HG02623 (cell line): Measurements from ENCODE around the gene CDH24.
"Not testable (repeated sequence)": the region's sequence is repeated elsewhere in the genome, so short reads cannot be mapped to it uniquely, and the experiment has no call there.

Experiments used
- ATAC-seq: cut with Tn5 transposase; IDR thresholded peaks from one replicate; pipeline ENCODE4 v1.9.1; 2021; ENCODE audit warnings: moderate library complexity; ENCODE audit not compliant: unreplicated experiment

Gene CDH24

DNA sequence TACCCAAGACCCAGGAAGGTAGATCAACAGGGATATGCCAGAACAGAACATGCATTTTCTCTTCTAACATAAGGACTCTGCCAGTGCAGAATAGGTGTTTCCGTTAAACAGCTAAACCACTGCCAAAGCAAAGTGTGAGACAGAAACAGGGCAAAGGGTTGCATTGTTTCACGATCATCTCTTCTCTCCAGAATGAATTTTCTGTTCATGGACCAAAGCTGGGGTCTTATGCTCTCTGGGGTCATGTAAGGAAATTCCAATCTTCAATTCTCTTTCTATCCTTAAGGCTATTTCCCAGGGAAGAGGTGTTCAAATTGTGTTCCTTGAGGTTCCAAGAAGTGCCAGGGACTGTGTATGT, 33.5 kb downstream of the CDH24 start:
- no peak for ATAC-seq

DNA sequence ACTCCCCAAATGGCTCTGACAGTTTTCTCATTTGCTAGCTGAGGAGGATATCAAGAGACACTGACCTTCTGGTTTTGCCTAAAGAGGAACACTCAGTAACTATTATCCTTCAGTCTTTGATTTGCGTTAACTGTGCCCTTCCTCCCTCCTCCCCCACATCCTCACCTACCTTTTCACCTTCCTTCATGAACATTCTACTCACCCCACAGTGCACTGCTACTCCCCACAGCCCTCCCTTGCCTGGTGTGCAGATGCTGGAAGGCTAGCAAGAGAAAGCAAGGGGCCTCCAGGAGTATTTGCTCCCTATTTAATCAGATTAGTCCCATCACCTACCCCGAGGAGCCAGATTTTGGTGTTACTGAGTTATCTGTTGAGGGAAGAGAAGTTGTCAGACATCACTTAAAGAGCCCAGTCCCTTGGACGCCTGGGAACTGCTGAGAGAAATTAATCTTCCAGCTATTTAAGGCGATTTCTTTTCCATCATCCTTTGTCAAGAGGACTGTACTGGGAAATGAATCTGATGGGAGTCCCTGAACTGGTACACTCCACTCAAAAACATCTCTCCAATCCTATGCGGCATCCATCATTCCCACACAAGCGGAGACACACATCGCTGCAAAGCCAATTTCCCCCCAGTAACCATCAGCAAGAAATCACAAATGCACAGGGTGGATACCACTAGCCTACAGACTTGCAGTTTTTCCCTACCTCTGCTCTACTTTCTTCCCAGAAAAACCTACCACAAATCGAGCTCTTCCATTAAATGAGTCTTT, 34.1 kb downstream of the CDH24 start:
- ATAC-seq: no peak

DNA sequence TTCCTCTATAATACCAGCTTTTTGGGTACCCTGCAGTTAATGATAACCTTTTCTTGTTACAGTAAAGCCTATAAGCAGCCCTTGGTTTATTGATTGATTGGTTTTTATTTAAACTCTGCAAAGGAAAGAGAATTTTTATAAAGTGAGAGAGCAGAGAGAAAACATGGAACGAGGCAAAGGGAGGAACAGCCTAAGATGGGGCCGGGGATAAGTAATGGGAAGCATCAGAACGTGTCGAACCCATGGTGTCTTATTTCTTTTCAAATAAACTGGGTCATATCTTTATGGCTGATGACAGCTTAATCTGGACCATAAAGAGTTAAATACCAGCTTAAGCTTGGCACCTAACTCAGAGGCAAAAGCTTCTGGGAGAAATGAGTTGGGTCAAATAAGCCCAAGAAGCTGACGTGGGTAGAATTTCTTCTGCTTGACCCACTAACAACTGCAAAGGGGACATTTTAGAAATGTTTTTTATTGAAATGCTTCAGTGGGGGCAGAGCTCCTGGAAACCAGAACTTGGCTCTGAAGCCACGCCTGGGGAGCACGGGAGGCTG, 35.4 kb downstream of the CDH24 start:
- ATAC-seq: no peak

DNA sequence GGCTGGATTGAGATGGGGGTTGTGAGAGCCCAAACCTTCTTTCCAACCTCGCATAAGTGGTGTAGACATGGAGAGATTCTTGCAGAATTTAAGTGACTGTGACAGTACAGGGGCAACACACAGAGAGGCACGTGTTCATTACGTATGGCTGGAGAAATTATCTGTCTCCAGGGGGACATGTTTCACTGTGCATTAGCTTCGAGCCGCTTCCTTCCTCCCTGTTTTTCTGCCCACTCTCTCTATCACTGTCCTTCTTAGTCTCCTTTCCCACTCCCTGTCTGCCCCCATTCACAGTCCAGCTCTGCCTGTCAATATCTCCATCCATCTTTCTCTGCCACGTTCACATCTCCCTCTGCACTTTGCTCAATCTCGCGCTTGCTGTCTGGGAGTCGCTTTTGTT, 35.9 kb downstream of the CDH24 start:
- ATAC-seq: no peak

DNA sequence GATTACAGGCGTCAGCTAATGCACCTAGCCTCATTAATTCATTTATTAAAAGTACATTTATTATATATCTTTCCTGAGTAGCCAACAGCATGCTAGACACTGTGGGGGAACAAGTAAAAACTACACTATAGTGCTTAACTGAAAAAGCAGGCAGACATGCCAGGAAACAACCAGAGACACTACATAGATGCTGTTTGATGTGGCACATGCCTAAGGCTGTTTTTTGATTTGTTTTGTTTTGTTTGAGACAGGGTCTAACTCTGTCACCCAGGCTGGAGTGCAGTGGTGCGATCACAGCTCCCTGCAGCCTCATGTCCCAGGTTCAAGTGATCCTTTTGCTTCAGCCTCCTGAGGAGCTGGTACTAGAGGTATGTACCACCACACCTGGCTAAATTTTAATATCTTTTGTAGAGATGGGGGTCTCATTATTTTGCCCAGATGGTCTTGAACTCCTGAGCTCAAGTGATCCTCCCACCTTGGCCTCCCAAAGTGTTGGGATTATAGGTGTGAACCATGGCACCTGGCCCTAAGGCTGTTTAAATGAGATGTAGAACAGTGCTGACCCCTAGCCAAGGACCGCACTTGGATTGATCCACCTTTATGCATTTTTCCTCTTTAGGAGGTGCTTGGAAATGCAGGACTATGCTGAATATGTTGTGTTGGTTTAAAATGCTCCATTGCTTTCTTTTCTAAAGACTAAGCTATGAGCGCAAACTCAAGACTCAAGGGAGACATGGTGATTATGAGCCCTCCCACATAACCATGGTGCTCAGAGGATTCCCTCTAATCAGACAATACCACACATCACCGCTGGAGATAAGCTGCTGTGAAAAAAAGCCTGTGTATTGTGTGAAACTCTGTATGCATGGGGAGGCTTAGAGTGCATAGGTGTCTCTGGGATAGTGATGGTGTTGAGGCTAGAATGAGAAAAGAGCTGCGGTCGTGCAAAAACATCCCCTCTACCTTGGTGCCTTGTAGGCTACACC, 36.9 kb downstream of the CDH24 start:
- ATAC-seq: no peak

DNA sequence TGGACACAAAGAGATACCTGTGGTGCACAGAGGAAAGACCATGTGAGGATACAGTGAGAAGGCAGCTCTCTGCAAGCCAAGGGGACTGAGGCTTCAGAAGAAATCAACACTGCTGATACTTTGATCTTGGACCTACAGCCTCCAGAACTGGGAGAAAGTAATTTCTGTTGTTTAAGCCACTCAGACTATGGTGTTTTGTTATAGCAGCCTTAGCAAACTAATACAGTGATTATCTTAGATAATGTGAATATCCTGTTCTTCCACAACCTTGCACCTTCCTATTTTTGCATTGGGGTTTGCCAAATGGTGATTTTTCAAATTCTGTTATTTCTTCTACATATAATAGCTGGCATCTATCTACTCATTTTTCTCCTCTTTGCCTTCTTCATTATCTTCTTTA, 39.2 kb downstream of the CDH24 start:
- no peak for ATAC-seq

DNA sequence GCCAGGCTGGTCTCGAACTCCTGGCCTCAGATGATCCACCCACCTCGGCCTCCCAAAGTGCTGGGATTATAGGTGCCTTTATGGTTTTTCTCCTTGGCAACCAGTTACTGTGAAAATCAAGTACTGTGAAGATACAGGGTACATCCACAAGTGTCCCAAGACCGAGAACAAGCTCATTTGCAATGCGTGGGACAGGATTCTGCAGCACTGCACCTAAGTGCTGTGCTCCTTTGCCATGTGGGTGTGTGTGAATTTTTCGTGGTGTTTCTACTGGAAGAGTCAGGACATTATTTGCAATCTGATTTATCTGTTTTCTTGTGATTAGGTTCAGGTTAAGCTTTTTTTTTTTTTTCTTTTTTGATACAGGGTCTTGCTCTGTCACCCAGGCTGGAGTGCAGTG, 40.2 kb downstream of the CDH24 start:
- no peak for ATAC-seq

DNA sequence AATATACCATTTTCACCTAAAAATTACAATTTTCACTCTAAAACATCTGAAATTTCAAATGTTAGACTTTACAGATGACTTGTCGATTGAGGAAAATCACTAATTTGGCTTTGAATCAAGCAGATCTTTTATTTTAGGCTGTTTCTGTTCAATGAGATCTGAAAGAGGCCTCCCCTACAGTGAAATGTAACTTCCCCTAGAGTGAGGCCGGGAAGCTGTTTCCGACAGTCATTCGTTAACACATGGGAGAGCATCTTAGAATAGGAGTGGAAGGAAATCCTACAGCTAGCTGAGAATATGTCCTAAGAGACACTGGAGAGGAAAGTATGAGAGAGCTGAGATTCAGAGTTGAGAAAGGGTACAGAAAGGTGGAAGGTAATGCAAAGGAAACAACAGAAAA, 41.7 kb downstream of the CDH24 start:
- no peak for ATAC-seq

DNA sequence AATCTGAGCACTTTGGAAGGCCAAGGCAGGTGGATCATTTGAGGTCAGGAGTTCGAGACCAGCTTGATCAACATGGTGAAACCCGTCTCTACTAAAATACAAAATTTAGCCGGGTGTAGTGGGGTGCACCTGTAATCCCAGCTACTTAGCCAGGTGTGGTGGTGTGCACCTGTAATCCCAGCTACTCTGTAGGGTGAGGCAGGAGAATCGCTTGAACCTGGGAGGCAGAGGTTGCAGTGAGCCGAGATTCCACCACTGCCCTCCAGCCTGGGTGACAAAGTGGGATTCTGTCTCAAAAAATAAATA, 43.6 kb downstream of the CDH24 start:
- not testable (repeated sequence) for ATAC-seq

DNA sequence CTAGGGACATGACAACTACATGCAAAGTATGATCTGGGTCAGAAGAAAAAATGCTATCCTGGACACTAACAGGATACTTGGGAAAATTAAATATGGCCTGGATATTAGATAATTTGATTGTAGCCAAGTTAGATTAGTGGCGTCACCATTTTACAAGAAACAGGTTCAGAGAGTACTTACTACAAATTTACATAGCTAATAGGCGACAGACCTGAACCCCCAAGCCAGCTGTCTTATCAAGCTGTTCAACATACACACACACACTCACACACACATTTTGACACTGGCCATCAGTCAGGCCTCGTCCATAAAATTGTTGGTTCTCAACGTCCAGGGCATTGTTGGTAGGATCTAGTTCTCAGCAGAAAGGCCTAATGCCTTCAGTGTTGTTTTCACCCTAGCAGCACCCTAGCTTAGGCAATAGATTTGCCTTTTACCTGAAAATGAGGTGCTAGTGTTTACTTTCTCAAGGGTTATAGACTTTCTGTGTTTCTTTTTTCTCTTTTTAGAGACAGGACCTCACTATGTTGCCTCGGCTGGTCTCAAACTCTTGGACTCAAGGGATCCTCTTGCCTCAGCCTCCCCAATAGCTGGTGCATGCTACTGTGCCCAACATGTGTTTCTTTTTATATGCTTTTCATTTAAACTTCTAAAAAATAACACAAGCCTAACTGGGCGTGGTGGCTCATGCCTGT, 44.1 kb downstream of the CDH24 start:
- ATAC-seq: no peak

DNA sequence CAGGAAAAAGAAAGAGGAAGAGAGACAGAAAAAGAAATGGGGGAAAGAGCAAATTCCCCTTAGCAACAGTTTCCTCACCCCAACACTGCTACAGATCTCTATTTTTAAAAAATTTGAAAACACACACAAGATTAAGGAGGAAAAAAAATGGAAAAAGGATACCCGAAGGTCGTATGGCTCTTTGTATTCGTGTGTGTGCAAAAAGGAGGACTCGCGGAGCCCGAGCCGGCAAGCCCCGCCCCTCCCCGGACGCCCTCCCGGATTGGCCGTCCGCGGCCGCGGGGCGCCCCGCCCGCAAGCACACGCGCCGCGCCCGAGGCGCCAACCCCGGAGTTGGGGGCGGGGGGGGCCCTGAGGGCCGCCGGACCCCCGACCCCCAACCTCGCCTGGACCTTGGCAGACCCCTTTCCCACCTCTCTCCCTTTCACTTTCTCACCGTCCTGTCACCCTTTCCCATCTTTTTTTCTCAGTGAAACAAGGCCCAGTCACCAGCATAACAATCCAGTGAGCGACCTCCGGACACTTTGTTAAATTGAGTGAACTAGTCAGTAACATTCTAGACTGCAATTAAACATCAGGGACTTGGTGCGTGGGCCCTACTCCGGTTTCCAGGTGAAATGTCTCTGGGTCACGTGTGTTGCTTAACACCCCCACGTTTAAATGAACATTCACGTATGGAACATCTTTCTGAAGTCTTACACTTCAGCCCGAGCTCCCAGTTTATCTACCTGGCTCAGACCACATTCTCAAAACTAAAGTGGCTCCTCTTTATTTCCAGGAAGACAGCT, 47.2 kb downstream of the CDH24 start, which contains the start of gene C14orf93:
Gene C14orf93, minus strand, starts transcription at position 205 of the 788 bp plus-strand sequence. CDS start 11,120 bp downstream, outside the sequence.
- no peak for ATAC-seq

DNA sequence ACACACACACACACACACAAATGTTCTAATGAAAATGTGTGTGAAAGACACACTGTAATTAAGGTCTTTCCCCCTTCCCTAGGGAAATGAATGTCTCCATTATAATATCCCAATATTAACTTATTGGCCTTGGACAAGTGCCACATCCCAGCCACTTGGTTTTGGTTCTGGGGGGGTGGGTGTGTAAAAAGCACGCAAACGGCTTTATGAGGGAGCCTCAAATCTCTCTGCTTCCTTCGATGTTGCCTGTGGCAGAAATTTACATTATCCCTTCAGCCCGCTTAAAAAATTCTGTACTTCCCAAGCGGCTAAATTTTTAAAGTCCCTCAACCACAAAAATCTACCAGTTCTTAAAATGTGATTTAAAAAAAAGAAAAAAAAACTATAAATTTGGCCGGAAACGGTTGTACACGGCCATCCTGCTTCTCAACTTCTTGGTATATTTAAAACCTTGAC, 47.8 kb downstream of the CDH24 start:
- ATAC-seq: no peak

DNA sequence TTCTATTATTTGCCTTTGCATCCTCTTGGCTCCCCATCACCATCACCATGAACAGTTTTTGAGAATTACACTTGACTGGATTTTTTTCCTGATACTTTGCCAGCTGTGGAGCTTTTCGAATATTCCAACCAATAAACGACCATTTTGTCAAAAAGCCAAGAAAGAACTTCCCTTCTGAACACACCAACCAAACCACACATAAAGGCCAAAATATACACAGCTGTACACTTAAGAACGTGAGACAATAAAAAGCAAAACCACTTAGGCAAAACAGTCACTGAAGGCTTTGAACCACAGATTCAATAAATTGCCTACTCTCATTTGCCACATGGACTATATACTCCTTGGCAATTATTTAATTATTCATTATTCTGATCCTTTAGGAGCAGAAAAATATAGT, 48.5 kb downstream of the CDH24 start:
- ATAC-seq: no peak

DNA sequence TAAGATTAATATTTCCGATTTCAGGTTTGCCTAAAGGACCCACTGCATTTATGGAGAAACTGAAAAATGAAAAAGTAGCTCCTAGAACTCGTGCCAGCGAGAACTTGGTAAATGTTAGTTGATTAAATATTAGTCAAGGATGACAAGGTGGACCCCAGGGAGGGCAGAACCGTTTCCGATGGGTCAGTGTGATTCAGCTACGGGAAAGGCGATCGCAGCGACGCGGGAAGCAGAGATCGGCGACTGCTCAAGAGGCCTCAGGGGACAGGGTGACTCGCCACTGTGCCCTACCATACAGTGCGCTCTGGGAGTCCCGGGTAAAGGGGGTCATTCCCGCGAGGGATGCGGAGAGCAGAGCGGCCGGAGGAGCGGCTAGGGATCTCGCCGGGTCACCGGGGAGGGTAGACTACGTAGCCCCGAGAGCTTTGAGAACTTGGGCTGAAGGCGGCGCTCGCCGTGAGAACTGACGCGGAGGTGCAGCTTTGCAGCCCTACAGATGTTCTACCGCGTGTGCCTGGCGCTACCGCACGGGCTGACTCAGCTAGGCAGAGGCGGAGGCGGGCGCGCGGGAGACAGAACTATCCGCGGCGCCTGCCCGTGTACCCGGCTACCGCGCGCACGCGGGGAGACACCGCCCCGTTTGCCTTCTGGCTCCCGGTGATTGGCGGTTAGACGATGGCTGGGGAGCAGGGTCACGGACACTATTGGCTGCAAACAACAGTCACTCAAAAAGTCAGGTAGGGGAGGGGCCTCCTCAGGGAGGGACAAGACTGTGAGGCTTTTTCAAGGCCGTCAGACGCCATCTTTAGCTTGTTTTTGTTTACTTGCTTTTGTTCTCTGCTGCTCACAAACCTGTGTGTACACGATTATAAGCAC, 50.5 kb downstream of the CDH24 start:
- ATAC-seq: peak; percentile 93

DNA sequence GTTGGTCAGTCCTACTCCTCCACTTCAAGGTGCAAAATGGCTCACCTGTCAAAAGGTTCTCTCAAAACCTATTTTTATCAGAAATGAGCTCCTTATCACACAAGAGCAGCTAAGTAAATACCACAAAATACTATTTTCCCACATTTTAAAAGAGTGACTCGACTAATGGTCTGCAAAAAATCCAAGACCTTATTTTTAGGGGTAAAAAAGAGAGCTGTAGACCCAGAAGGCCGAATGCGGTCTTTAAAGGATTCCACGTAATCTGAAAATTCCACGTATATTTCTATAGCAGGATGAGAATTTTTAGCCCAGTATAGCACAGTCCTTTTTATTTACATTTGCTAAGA, 51.2 kb downstream of the CDH24 start:
- no peak for ATAC-seq

DNA sequence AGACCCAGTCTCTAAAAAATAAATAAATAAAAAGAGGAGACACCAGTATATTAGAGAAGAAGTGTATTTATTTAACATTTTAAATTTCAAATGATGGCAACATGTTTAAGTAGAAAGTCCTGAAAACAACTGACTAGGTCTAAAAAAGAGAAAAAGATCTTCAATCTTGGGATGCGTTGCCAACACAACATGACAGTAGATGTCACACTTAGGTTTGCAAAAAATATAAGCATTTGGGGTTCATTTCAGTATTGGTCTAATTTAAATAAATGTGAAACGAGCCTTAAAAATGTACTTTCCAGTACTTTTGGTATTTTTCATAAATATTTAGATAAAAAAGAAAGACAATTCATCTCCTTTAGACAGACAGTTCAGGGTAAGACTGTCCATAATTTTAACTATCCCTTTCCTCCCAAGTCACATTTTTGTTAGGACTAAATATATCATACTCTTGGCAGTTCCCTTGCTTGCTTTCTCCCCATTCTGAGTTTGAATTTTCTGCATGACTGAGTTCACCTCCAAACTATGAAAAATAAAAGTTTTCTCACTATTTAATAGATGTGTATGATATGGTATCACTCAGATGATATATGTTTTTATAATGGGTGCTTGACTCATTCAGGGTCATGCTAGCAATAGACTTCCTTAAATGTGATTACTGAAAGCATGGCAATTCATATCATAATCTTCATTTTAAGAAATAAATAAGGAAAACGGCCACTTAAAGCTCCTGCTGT, 51.7 kb downstream of the CDH24 start:
- ATAC-seq: no peak

DNA sequence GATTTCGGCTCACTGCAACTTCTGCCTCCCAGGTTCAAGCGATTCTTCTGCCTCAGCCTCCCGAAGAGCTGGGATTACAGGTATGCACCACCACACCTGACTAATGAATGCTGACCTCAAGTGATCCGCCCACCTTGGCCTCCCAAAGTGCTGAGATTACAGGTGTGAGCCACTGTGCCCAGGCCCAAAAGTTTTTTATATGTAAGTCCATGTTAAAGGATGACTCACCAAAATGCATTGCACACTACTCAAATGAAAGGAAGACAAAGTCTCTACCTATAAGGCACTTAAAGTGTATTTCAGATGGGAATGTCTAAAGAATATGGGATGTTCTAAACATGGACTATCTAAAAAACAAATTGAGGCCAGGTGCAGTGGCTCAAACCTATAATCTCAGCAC, 53.0 kb downstream of the CDH24 start:
- ATAC-seq: not testable (repeated sequence)

DNA sequence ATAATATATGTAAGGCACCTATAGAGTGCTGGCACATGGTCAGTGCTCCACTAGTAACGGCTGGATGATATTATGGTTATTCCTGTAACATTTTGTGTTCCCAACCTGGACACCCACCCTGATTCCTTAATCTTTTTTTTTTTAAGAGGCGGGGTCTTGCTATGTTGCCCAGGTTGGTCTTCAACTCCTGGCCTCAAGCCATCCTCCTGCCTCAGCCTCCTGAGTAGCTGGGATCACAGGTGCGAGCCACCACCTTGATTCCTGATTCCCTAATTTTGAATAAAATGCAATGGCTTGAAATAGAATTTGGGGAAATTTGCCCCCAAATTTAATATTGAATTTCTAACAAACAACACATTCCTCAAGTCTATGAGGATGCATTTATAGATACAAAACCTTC, 54.7 kb downstream of the CDH24 start:
- no peak for ATAC-seq

DNA sequence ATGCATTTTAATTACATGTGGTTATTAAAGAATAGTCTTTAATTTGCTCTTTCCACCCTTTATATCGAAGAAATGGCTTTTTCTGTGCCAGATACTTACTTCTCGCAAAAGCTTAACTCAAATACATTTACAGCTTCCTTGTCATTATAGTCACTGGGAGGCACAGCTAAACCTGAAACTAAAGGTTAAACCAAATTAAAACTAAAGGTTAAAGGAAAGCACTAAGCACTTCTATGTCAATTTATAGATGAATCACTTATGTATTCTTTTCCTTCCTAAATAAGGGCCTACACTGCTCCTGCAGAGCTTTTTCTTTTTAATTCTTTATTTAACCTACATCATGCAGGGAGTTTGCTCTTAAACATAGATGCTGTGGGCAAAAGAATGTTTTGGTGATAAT, 56.5 kb downstream of the CDH24 start:
- ATAC-seq: no peak
